Amygdala (tissue), 56 donors: Measurements from ENCODE around the gene RTN4R.
"Not testable (repeated sequence)": the region's sequence is repeated elsewhere in the genome, so short reads cannot be mapped to it uniquely, and the experiment has no call there.

ENCODE experiments used
- DNase-seq, 56 donors: peaks; one replicate each; lab custom pipeline; 2025; lab: John Stamatoyannopoulos, UW

The RTN4R gene

GRCh38 chr22:20290045-20290392 is 21.9 kb upstream of the RTN4R start:
- no peak for DNase-seq

- DNase-seq, result not testable (repeated sequence)
Observed at GRCh38 chr22:20289182-20290044, 21.3 kb upstream of the RTN4R start.

GRCh38 chr22:20286784-20287423 is 18.8 kb upstream of the RTN4R start:
- not testable (repeated sequence) for DNase-seq

DNA sequence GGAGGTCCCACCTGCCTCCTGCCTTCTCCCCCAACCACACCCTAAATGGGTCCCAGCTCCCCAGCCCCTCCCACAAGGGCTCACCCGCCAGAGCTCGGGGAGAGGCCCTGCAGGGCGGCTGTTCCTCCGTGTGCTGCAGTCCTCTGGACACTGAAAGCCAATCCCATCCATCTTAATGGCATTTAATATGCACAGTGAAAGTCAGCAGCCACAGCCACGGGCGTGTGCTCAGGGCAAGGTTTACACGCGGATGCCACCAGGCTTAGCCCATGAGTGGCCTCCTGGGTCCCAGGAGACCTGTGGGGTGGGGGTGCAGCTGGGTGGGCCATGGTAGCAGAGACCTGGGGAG is 18.2 kb upstream of the RTN4R start:
- DNase-seq, result not testable (repeated sequence)

GRCh38 chr22:20285473-20286311 is 17.6 kb upstream of the RTN4R start:
- DNase-seq, result peak in 51 of 56 donors; percentile 14 to 92 (median 56)

DNA sequence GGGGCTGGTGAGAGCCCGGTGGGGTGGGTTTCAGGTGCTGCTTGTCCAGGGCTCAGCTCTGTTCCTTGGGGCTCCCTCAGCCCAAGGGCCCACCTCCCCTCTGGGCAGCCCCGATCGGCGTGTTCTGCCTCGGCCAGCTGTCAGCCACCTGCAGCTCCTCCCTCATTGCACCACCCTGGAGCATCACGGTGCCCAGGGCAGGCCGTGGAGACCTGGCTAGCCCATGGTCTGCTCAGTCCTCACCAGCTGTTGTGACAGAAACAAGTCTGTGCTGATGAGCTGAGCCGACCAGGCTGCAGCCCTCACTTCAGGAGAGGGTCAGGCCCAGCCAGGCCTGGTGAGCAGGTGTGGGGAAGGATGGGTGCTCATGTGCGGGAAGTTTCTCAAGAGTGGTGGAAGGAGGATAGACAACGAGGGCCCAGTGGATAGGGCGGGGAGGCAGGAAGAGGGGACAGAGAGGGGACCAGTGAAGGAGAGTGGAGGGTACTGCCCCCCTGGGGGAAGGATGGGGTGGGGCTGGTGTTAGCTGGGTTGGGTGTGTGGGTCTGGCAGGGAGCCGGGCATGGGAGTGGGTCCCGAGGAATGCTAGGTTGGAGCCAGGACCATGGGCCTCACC is 16.5 kb upstream of the RTN4R start:
- DNase-seq, result no peak

GRCh38 chr22:20283674-20284066 is 15.6 kb upstream of the RTN4R start:
- DNase-seq, result peak in 8 of 56 donors; percentile 9 to 50 (median 36)

DNA sequence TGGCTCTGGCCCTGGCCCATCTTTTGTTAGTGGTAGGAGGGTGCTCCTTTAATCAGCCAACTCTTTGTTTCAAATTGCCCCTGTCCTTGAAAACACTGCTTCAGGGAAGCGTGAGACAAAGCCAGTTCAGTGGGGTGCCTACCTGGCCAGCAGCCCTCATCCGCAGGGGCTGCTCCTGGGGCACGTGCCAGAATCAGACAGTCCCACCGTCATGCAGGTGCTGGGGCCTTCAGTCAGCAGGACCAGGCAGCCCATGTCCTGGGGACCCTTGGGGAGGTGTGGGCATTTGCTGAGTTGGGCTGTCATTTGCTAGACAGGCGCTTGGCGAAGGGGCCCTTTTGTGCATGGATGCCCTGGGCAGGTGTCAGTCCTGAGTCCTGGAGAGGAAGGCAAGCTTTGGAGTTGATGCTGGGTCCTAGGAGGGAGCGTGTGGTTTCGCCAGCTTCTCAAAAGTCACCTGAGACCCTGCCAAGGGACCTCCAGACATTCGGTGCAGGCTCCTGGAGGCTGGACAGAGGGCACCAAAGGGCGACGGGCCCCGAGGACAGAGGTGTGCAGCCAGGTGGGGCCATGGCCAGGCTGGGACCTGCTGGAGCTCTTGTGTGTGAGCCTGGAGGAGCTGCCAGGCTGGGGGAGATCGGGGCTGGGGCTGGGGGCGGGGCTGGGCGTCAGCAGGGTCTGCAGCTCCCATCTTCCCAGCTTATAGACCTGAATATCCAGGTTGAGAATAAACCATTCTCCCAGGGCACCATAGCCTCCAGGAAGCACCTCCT is 15.0 kb upstream of the RTN4R start:
- no peak for DNase-seq

DNA sequence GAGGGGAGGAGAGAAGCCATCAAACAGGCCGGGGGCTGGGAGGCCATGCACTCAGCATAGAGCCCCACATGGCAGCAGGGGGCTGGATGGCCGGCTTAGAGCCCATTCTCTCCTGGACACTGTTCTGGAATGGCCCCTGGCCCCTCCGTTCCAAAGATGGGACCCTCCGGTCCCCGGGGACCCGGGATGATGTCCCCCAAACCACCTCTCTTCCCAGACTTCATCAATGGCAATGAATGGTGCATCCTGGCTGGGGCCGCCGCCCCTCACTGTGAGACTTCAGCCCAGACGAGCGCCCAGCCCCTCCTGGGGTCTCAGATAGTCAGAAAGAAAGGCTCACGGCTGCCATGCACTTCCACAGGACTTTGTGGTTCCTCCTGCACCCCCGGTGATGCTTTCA is 13.8 kb upstream of the RTN4R start:
- DNase-seq, result no peak

DNA sequence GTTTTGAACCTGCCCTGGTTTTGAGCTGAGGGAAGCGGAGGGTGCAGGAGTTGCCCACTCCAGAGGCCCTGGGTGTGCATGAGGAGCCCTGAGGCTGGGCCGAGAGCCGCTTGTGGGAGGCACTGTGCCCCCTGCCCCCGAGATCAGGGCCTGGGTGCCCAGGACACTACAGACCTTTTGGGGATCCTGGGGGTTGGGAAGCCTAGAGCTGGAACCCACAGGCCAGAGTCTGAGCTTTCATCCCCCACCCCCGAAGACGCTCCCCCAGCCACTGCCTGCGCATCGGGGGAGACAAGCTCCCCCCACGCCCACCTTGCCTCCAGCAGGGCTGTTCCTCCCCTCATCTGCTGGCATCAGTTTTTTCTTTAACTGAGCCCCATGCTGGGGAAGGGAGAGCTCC is 13.4 kb upstream of the RTN4R start:
- not testable (repeated sequence) for DNase-seq

GRCh38 chr22:20280866-20281265 is 12.7 kb upstream of the RTN4R start:
- no peak for DNase-seq

GRCh38 chr22:20280163-20280562 is 12.0 kb upstream of the RTN4R start:
- DNase-seq, result peak in 31 of 56 donors; percentile 18 to 76 (median 46)

- DNase-seq, result no peak
Observed at GRCh38 chr22:20279662-20280134, 11.6 kb upstream of the RTN4R start.

DNA sequence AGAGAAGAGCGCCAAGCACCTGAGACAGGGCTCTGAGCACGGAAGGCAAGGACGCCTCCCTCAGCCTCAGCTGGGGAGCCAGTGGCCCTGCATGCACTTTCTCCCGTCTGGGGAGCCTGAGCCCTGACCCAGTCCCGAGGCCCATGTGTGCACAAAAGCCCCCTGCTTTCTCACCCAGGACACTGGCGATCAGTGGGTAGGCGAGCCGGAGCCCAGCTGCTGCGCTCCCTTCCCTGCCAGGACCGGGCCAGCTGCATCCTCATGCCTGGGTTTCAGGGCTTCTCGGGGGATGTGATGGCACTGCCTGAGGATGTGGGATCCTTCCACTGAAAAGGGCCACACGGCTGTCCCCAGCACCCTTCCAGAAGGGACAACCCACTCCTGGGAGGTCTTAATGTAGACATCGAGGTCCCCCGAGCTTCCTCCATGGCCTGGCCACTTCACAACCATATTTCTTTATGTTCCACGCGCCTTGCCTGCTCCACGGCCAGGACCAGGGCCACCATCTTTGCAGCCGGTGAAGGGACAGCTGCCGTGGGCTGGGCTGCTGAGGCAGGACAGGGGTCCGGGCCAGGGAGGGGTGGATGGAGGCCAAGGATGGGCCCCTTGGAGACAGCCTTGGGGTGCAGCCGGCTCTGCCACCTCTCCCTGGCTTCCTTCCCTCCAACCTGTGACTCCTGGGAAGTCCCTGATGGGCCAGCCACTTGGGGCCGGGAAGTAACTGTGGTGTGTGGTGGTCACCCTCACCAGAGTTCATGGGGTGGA is 10.8 kb upstream of the RTN4R start:
- not testable (repeated sequence) for DNase-seq

GRCh38 chr22:20277936-20278635 is 10.0 kb upstream of the RTN4R start:
- DNase-seq, result not testable (repeated sequence)

- DNase-seq, result no peak
Observed at GRCh38 chr22:20276468-20276867, 8.3 kb upstream of the RTN4R start.

GRCh38 chr22:20275836-20276235 is 7.7 kb upstream of the RTN4R start:
- DNase-seq, result no peak

DNA sequence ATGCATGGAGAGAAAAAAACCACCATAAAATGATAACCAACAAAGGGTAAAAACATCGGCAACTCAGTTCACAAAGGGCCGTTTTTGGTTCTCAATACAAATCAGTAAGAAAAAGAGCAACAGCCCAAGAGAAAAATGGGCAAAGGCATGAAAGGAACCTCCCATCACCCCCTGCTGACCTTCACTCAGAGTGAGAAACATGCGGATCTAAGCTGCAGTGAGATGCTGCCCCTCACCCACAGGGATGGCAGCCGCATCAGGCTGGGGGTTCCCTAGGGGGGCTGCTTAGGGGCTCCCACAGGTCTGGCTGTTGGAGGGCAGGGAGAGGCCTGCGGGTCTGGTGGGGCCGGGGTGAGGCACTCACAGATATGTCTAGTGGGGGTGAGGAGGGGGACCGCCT is 7.2 kb upstream of the RTN4R start:
- DNase-seq, result not testable (repeated sequence)
